ENCODE results near the gene SHOC2. TPM values are rescaled to one million over a fixed set of nuclear protein-coding genes. Genes with fewer than 3 reads are reported as not detected.

SHOC2 gene
- total and polyA plus RNA-seq, 2 of the 13 experiments (the other 11 are each of a cell fraction or from before 2014, with no cell fraction given): 8.6 to 25.5 TPM

DNA sequence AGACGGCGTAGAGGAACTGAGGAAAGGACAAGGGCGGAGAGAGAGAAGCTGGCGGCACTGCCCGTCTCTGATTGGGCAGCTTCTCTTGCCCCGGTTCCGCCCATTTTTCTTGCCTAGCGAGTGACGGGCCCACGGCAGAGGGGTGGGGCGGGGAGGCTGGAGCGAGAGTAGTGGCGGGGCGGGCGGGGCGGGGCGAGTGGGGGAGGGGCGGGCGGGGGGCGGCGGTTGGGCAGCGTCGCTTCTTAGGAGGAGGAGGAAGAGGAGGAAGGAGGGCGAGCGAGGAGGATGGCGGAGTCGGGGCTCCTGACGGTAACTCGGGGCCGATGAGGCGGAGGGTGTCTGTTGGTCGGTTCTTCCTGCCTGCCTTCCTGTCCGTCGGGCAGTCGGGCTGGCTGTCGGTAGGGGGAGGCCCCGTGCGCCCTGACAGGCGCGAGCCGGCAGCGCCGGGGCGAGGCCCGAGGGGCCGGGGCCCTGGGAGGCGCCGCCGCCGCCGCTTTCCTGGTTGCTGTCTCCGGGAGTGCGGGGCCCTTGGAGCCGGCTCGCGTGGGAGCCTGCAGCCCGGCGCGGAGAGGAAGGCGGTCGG, at the start of gene SHOC2 (continued):
- TF ChIP-seq, protein P1, sequence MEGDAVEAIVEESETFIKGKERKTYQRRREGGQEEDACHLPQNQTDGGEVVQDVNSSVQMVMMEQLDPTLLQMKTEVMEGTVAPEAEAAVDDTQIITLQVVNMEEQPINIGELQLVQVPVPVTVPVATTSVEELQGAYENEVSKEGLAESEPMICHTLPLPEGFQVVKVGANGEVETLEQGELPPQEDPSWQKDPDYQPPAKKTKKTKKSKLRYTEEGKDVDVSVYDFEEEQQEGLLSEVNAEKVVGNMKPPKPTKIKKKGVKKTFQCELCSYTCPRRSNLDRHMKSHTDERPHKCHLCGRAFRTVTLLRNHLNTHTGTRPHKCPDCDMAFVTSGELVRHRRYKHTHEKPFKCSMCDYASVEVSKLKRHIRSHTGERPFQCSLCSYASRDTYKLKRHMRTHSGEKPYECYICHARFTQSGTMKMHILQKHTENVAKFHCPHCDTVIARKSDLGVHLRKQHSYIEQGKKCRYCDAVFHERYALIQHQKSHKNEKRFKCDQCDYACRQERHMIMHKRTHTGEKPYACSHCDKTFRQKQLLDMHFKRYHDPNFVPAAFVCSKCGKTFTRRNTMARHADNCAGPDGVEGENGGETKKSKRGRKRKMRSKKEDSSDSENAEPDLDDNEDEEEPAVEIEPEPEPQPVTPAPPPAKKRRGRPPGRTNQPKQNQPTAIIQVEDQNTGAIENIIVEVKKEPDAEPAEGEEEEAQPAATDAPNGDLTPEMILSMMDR (CRISPR knock-in tag; IDR thresholded peaks at IDR 0.05): 0 out of 2 replicates have a peak, but pooled peaks have one; percentile 27
- TF ChIP-seq MAF1 (CRISPR knock-in tag; IDR thresholded peaks at IDR 0.05; ENCODE audit: borderline replicate concordance) (no peak), ZFY (CRISPR knock-in tag; IDR thresholded peaks at IDR 0.05) (peak; percentile 67; the same call in 1 of the 2 replicates)

DNA sequence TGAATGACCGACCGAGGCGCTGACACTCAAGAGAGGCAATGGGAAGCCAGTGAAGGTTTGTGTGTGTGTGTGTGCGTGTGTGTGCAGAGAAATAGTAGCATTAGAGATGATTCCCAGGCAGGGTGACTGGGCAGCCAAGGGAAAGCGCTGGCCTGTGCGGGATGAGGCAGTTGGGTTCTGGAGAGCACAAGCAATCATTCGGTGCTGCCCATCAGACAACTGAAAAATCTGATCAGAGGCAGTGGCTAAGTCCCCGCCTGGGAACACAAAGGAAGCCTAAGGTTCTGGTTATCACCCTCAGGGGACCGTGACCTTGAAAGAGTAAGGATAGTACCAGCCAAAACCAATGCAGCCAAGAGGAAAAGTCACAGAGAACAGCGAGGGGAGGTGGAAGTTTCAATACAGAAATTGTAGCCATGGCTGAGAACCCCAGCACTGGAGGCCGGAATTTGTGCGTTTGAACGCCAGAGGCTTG, 48.5 kb upstream of the SHOC2 start:
- FAIRE-seq (no peak), ATAC-seq (no peak), DNase-seq (ENCODE audit: low spot score) (no peak)
- ChIA-PET CTCF (ENCODE audit: low intra/inter-chr PET ratio, low total read pairs) (no interaction called here), POLR2A (interaction anchor here (0.8 to 1.3 kb wide), 10 partner anchors 11 to 863 kb away, joined by 3 to 53 read pairs (median 8); partner anchors contain the start of genes ADD3, BBIP1 and SHOC2)
- Histone ChIP-seq H3K79me2 (ENCODE audit: insufficient read depth, low read length) (peaks cover 30% of the 10 kb centered on the region), H3K36me3 (replicated peaks in 1 of 2; ENCODE audit: control insufficient read depth in 1 of 2, insufficient read depth in 2 of 2, low read length in 2 of 2) (peaks cover 0 to under 1% of the 10 kb centered on the region in 2 experiments; a peak in 1 of 5 replicates), H3K27me3 (ENCODE audit: control insufficient read depth in 1 of 2, insufficient read depth in 2 of 2, low read length in 2 of 2) (no peaks in the 10 kb centered on the region), H3K4me3 (replicated peaks in 1 of 3; ENCODE audit: insufficient read depth in 1 of 3, low read depth in 2 of 3, low read length in 3 of 3) (peak overlapping the region in 2 of 3 experiments; percentile 13 to 60; a peak in 1 of 6 replicates), H3K4me2 (ENCODE audit: low read depth, low read length) (peak overlapping the region; percentile 87), H3K9me3 (ENCODE audit: low read length) (no peaks in the 10 kb centered on the region), H4K20me1 (ENCODE audit: insufficient read depth, low read length) (peaks cover 6% of the 10 kb centered on the region; the same call in 1 of the 2 replicates), H3K27ac (ENCODE audit: extremely low read length, insufficient read depth, low read length) (peak overlapping the region; percentile 92), H3K9ac (ENCODE audit: insufficient read depth, low read depth, low read length) (peak overlapping the region; percentile 64), H2AFZ (ENCODE audit: low read length) (peak overlapping the region; percentile 79), H3K4me1 (ENCODE audit: insufficient read depth, low read length) (peaks cover 45% of the 10 kb centered on the region)
- intact Hi-C loops (cut with micrococcal nuclease; ENCODE audit: unreplicated experiment): loop anchor here (5.0 kb wide), 3 partner anchors 39 to 124 kb away; no protein-coding TSS in a partner anchor
- in situ Hi-C loops (cut with HindIII; ENCODE audit: extremely low pct_ligation_motif_present, low pct_unique_long_range_greater_than_20kb): no loop called here
- no TSS peak for BruUV-seq (replicated peaks)
- WGBS (ENCODE audit: low lambda C conversion rate): 93% methylated on average over 13 of the region's 13 CpGs
- TF ChIP-seq, protein P2, sequence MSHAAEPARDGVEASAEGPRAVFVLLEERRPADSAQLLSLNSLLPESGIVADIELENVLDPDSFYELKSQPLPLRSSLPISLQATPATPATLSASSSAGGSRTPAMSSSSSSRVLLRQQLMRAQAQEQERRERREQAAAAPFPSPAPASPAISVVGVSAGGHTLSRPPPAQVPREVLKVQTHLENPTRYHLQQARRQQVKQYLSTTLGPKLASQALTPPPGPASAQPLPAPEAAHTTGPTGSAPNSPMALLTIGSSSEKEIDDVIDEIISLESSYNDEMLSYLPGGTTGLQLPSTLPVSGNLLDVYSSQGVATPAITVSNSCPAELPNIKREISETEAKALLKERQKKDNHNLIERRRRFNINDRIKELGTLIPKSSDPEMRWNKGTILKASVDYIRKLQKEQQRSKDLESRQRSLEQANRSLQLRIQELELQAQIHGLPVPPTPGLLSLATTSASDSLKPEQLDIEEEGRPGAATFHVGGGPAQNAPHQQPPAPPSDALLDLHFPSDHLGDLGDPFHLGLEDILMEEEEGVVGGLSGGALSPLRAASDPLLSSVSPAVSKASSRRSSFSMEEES (CRISPR knock-in tag; IDR thresholded peaks at IDR 0.05): no peak
- TF ChIP-seq ZC3H4 (CRISPR knock-in tag; IDR thresholded peaks at IDR 0.05; ENCODE audit: borderline replicate concordance) (0 out of 2 replicates have a peak, but pooled peaks have one; percentile 45), ZBTB38 (CRISPR knock-in tag; IDR thresholded peaks at IDR 0.05) (peak; percentile 33; the same call in 1 of the 2 replicates)
- TF ChIP-seq, protein P3, sequence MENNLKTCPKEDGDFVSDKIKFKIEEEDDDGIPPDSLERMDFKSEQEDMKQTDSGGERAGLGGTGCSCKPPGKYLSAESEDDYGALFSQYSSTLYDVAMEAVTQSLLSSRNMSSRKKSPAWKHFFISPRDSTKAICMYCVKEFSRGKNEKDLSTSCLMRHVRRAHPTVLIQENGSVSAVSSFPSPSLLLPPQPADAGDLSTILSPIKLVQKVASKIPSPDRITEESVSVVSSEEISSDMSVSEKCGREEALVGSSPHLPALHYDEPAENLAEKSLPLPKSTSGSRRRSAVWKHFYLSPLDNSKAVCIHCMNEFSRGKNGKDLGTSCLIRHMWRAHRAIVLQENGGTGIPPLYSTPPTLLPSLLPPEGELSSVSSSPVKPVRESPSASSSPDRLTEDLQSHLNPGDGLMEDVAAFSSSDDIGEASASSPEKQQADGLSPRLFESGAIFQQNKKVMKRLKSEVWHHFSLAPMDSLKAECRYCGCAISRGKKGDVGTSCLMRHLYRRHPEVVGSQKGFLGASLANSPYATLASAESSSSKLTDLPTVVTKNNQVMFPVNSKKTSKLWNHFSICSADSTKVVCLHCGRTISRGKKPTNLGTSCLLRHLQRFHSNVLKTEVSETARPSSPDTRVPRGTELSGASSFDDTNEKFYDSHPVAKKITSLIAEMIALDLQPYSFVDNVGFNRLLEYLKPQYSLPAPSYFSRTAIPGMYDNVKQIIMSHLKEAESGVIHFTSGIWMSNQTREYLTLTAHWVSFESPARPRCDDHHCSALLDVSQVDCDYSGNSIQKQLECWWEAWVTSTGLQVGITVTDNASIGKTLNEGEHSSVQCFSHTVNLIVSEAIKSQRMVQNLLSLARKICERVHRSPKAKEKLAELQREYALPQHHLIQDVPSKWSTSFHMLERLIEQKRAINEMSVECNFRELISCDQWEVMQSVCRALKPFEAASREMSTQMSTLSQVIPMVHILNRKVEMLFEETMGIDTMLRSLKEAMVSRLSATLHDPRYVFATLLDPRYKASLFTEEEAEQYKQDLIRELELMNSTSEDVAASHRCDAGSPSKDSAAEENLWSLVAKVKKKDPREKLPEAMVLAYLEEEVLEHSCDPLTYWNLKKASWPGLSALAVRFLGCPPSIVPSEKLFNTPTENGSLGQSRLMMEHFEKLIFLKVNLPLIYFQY (CRISPR knock-in tag; IDR thresholded peaks at IDR 0.05; ENCODE audit: borderline replicate concordance): 0 out of 2 replicates have a peak, but pooled peaks have one; percentile 27
- TF ChIP-seq, protein P4, sequence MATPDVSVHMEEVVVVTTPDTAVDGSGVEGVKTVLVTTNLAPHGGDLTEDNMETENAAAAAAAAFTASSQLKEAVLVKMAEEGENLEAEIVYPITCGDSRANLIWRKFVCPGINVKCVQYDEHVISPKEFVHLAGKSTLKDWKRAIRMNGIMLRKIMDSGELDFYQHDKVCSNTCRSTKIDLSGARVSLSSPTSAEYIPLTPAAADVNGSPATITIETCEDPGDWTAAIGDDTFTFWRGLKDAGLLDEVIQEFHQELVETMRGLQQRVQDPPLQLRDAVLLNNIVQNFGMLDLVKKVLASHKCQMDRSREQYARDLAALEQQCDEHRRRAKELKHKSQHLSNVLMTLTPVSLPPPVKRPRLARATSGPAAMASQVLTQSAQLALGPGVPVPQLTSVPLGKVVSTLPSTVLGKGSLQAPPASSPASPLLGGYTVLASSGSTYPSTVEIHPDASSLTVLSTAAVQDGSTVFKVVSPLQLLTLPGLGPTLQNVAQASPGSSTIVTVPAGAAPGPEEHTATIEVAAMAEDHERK (CRISPR knock-in tag; IDR thresholded peaks at IDR 0.05; ENCODE audit: low read depth): no peak
